ENCODE measurements around the gene DDX23. TPM values are rescaled to one million over a fixed set of nuclear protein-coding genes. Genes with fewer than 3 reads are reported as not detected.

DDX23 gene
- polyA plus RNA-seq, 1 donor from 2014 or later, result 51.8 TPM

DNA sequence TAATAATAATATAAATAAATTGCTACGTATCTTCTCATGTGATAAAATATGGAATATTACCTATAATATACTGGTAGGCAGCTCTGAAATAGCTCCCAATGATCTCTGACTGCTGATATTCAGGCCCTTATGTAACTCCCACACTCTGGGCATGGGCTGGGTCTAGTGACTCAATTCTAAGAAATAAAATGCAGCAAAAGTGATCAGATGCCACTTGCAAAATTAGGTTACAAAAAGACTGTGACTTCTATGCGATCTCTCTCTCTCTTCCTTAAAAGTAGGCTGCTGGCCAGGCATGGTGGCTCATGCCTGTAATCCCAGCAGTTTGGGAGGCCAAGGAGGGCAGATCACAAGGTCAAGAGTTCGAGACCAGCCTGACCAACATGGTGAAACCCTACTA is 44.0 kb downstream of the DDX23 start:
- Mint-ChIP-seq H3K4me1 (no peaks in the 10 kb centered on the region), H3K4me3 (no peak overlapping the region), H3K27me3 (no peaks in the 10 kb centered on the region), H3K9me3 (no peaks in the 10 kb centered on the region), H3K36me3 (no peaks in the 10 kb centered on the region), H3K27ac (no peak overlapping the region)

DNA sequence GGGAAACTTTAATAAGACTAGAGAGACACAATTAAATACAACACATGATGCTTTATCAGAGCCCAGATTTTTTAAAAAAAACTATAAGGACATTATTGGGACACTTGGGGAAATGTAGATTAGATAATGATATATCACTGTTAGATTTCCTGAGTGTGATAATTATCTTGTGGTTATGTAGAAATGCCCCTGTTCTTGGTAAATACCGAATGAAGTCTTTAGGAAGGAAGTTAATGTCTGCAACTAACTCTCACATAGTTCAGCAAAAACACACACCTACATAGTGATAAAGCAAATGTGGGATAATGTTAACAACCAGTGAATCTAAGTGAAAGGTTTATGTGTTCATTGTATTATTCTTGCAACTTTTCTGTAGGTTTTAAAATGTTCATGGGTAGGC is 48.3 kb downstream of the DDX23 start:
- Mint-ChIP-seq H3K36me3 (no peaks in the 10 kb centered on the region), H3K4me3 (no peak overlapping the region), H3K9me3 (no peaks in the 10 kb centered on the region), H3K4me1 (no peaks in the 10 kb centered on the region), H3K27ac (no peak overlapping the region), H3K27me3 (peaks cover 4% of the 10 kb centered on the region)

- peaks cover 4% of the 10 kb centered on the region for H3K27me3 Mint-ChIP-seq
- H3K4me1 Mint-ChIP-seq, result peaks cover 0 to under 1% (median under 1%) of the 10 kb centered on the region in 3 donors
- H3K27ac Mint-ChIP-seq, result no peak overlapping the region
- no peaks in the 10 kb centered on the region for H3K9me3 Mint-ChIP-seq
- no peak overlapping the region for H3K4me3 Mint-ChIP-seq
- no peaks in the 10 kb centered on the region for H3K36me3 Mint-ChIP-seq
These were observed 51.0 kb downstream of the DDX23 start for GRCh38 chr12:48800971-48801370.

- Mint-ChIP-seq H3K4me3 (no peak overlapping the region), H3K36me3 (no peaks in the 10 kb centered on the region), H3K27ac (no peak overlapping the region), H3K27me3 (peaks cover 4% of the 10 kb centered on the region), H3K4me1 (peaks cover 0 to 5% (median 3%) of the 10 kb centered on the region in 3 donors), H3K9me3 (no peaks in the 10 kb centered on the region)
These were observed 51.5 kb downstream of the DDX23 start for GRCh38 chr12:48800457-48800856.

DNA sequence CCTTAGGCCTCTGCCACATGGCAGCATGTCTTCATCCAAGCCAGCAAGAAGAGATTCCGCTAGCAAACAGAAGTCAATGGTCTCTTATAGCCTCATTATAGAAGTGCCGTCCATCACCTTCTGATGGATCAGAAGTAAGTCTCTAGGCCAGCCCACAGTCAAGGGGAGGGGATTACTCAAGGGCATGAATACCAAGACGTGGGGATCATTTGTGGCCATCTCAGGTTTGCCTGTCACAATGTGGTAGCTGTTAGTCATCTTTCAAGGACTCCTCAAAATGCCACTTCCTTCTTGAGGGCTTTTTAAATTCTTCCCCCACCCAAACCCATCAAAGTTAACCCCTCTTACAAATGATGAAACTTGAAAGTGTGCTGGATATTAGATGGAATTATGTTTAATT is 55.0 kb downstream of the DDX23 start:
- no peaks in the 10 kb centered on the region for H3K9me3 Mint-ChIP-seq
- peaks cover 3 to 8% (median 4%) of the 10 kb centered on the region in 3 donors for H3K4me1 Mint-ChIP-seq
- H3K27me3 Mint-ChIP-seq, result peaks cover 13% of the 10 kb centered on the region
- H3K27ac Mint-ChIP-seq, result no peak overlapping the region
- no peaks in the 10 kb centered on the region for H3K36me3 Mint-ChIP-seq
- no peak overlapping the region for H3K4me3 Mint-ChIP-seq

- no peak overlapping the region for H3K27ac Mint-ChIP-seq
- H3K9me3 Mint-ChIP-seq, result no peaks in the 10 kb centered on the region
- peak overlapping the region in 1 of 4 donors; percentile 18 for H3K4me3 Mint-ChIP-seq
These were observed 56.2 kb downstream of the DDX23 start for GRCh38 chr12:48795550-48796455.

GRCh38 chr12:48794870-48795269 is 57.1 kb downstream of the DDX23 start:
- Mint-ChIP-seq H3K4me3 (no peak overlapping the region), H3K27me3 (peaks cover 16% of the 10 kb centered on the region), H3K4me1 (peaks cover 4 to 8% (median 4%) of the 10 kb centered on the region in 3 donors), H3K36me3 (no peaks in the 10 kb centered on the region), H3K9me3 (no peaks in the 10 kb centered on the region), H3K27ac (no peak overlapping the region)

More at GRCh38 chr12:48795550-48796455, 56.2 kb downstream of the DDX23 start:
- Mint-ChIP-seq H3K27me3 (peaks cover 13% of the 10 kb centered on the region), H3K4me1 (peaks cover 3 to 8% (median 4%) of the 10 kb centered on the region in 3 donors), H3K36me3 (no peaks in the 10 kb centered on the region)

- Mint-ChIP-seq H3K4me1 (peaks cover 4 to 8% (median 6%) of the 10 kb centered on the region in 3 donors), H3K36me3 (no peaks in the 10 kb centered on the region), H3K27ac (peak overlapping the region in 1 of 3 donors; percentile 12), H3K27me3 (peaks cover 19% of the 10 kb centered on the region), H3K9me3 (no peaks in the 10 kb centered on the region), H3K4me3 (no peak overlapping the region)
These were observed 58.3 kb downstream of the DDX23 start for GRCh38 chr12:48793696-48794095.

GRCh38 chr12:48789858-48790326 is 62.1 kb downstream of the DDX23 start:
- peak overlapping the region; percentile 21 to 77 (median 48) for H3K4me3 Mint-ChIP-seq

DNA sequence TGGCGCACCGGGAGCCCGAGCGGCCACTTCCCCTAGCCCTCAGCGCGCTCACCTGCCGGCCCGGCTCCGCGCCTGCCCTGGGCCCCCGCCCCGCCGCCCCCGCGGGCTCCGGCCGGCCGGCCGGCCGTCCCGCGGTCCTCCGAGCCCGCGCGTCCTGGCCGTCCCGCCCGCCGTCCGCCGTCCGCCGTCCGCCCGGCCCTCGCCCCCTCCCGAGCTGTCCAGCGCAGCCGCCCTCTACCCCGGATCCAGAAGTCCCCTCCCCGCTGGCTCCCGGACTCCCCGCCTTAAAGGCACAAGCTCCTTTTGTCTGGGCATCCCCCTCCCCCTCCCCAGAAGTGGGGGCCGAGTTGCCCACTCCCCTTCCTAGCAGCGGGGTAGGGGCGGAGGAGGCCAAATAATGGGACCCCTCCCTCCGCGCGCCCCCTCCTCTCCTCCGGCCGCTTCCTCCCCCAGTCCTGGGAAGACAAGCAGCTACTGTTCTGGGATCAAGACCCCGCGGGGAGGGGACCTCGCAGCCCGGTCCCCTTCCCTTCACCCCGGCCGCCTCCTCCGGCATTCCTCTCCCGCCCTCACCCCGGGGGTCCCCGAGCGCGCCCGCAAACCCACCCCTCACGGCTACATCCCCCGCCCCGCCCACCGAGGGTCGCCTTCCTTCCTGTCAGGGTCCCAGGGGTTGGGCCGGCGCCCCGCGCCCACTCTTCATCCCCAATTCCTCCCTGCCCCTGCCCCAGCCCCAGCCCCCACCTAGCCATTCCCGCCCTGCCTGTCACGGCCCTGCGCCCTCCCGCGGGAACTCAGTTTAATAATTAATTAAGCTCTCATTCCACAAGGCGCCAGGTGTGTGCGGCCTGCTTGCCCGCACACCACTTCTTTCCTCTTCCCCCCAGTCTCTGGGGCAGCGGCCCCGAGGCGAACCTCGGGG is 62.8 kb downstream of the DDX23 start, which contains the start of gene ADCY6:
ADCY6 (minus strand) TSS at position 236 of the 922 bp plus-strand sequence. CDS start 5,655 bp downstream, outside the sequence.
- H3K4me3 Mint-ChIP-seq, result peak within 1 kb of the TSS; percentile 46 to 87 (median 77)
- peaks cover 0 to 5% (median 2%) of the 10 kb centered on the region in 3 donors for H3K4me1 Mint-ChIP-seq
- H3K27me3 Mint-ChIP-seq, result peaks cover 35% of the 10 kb centered on the region
- no peaks in the 10 kb centered on the region for H3K36me3 Mint-ChIP-seq
- H3K9me3 Mint-ChIP-seq, result no peaks in the 10 kb centered on the region
- no peak within 1 kb of the TSS for H3K27ac Mint-ChIP-seq

More at GRCh38 chr12:48789858-48790326, 62.1 kb downstream of the DDX23 start:
- Mint-ChIP-seq H3K4me1 (peaks cover 3 to 4% (median 3%) of the 10 kb centered on the region in 3 donors), H3K27me3 (peaks cover 32% of the 10 kb centered on the region), H3K27ac (no peak overlapping the region), H3K9me3 (no peaks in the 10 kb centered on the region), H3K36me3 (no peaks in the 10 kb centered on the region)

DNA sequence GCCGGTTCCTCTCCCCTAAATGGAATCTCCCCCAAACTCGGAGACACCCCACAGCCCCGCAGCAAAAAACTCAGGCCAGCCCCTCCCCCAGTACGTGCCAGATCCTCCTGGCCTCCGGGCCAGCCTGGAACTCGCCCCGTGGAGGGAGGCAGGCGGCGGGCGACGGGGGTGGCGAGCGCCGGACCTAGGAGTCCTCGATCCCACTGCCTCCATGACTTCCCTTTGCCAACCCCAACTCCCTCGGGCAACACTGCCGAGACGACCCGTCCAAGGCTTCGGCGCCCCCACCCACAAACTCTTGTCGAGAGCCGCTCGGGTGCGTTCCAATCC is 63.5 kb downstream of the DDX23 start:
- H3K36me3 Mint-ChIP-seq, result no peaks in the 10 kb centered on the region
- H3K9me3 Mint-ChIP-seq, result no peaks in the 10 kb centered on the region
- peaks cover 35% of the 10 kb centered on the region for H3K27me3 Mint-ChIP-seq
- H3K27ac Mint-ChIP-seq, result no peak overlapping the region
- peaks cover 0 to 5% (median 2%) of the 10 kb centered on the region in 3 donors for H3K4me1 Mint-ChIP-seq
- H3K4me3 Mint-ChIP-seq, result peak overlapping the region; percentile 46 to 86 (median 71)

GRCh38 chr12:48787791-48788523 is 64.0 kb downstream of the DDX23 start:
- Mint-ChIP-seq H3K9me3 (no peaks in the 10 kb centered on the region), H3K4me1 (peaks cover 0 to 5% (median 2%) of the 10 kb centered on the region in 3 donors), H3K27me3 (peaks cover 32% of the 10 kb centered on the region), H3K36me3 (no peaks in the 10 kb centered on the region), H3K4me3 (peak overlapping the region; percentile 46 to 86 (median 71)), H3K27ac (peak overlapping the region in 1 of 3 donors; percentile 84)

- peaks cover 0 to 5% (median 2%) of the 10 kb centered on the region in 3 donors for H3K4me1 Mint-ChIP-seq
- H3K36me3 Mint-ChIP-seq, result no peaks in the 10 kb centered on the region
- peak overlapping the region in 1 of 4 donors; percentile 31 for H3K4me3 Mint-ChIP-seq
- peaks cover 32% of the 10 kb centered on the region for H3K27me3 Mint-ChIP-seq
- no peak overlapping the region for H3K27ac Mint-ChIP-seq
- no peaks in the 10 kb centered on the region for H3K9me3 Mint-ChIP-seq
These were observed 65.1 kb downstream of the DDX23 start for GRCh38 chr12:48786591-48787544.

All from IgD-negative memory B cell (primary cell).